NCI-H1694 treated with DMSO at 0.1 percent for 48 hours (cell line): ENCODE data around the gene SLC2A11.

Source experiments
- DNase-seq: peaks from one replicate; lab custom pipeline; 2025; lab: John Stamatoyannopoulos, UW

SLC2A11 gene

GRCh38 chr22:23832226-23833016 lies 25.3 kb upstream of the SLC2A11 start:
- DNase-seq = no peak

- no peak for DNase-seq
Measured at GRCh38 chr22:23833017-23833751, 24.5 kb upstream of the SLC2A11 start.

GRCh38 chr22:23833911-23834317 lies 23.8 kb upstream of the SLC2A11 start:
- no peak for DNase-seq

GRCh38 chr22:23834406-23834792 lies 23.3 kb upstream of the SLC2A11 start:
- DNase-seq = no peak

- no peak for DNase-seq
Measured at GRCh38 chr22:23834793-23835483, 22.7 kb upstream of the SLC2A11 start.

GRCh38 chr22:23835484-23836144 lies 22.1 kb upstream of the SLC2A11 start:
- no peak for DNase-seq

- no peak for DNase-seq
Measured at GRCh38 chr22:23836281-23836680, 21.4 kb upstream of the SLC2A11 start.

- no peak for DNase-seq
Measured at GRCh38 chr22:23836692-23837495, 20.8 kb upstream of the SLC2A11 start.

- DNase-seq = no peak
Measured at GRCh38 chr22:23837496-23837859, 20.2 kb upstream of the SLC2A11 start.

- no peak for DNase-seq
Measured at GRCh38 chr22:23837911-23838680, 19.6 kb upstream of the SLC2A11 start.

- DNase-seq = peak; percentile 59
Measured at GRCh38 chr22:23838681-23839468, 18.8 kb upstream of the SLC2A11 start, which contains the start of gene DERL3. TSS of gene DERL3 (minus strand) at chr22:23839006. CDS start at chr22:23838987, 19 bp downstream.

GRCh38 chr22:23840026-23840425 lies 17.6 kb upstream of the SLC2A11 start:
- DNase-seq = no peak

GRCh38 chr22:23841292-23841691 lies 16.4 kb upstream of the SLC2A11 start:
- no peak for DNase-seq

- DNase-seq = no peak
Measured at GRCh38 chr22:23841736-23842445, 15.8 kb upstream of the SLC2A11 start.

GRCh38 chr22:23842599-23842998 lies 15.1 kb upstream of the SLC2A11 start:
- DNase-seq = no peak

GRCh38 chr22:23844739-23845202 lies 12.9 kb upstream of the SLC2A11 start:
- no peak for DNase-seq

GRCh38 chr22:23845265-23846080 lies 12.2 kb upstream of the SLC2A11 start:
- no peak for DNase-seq

GRCh38 chr22:23846081-23846469 lies 11.6 kb upstream of the SLC2A11 start:
- DNase-seq = no peak
